ENCODE measurements around the gene PARP11. TPM values are rescaled to one million over a fixed set of nuclear protein-coding genes. Genes with fewer than 3 reads are reported as not detected.

The PARP11 gene
- total RNA-seq, 1 donor from 2014 or later = 28.3 TPM

- H3K9me3 Mint-ChIP-seq (ENCODE audit: low read depth) = peaks cover 17% of the 10 kb centered on the region
- no peak overlapping the region for H3K27ac Mint-ChIP-seq
- no peak for DNase-seq (ENCODE audit: low spot score, unreplicated experiment)
- peaks cover 29% of the 10 kb centered on the region for H3K36me3 Mint-ChIP-seq (ENCODE audit: insufficient read depth)
- no peak overlapping the region for H3K4me3 Mint-ChIP-seq (ENCODE audit: low read depth)
- TF ChIP-seq, protein P1, sequence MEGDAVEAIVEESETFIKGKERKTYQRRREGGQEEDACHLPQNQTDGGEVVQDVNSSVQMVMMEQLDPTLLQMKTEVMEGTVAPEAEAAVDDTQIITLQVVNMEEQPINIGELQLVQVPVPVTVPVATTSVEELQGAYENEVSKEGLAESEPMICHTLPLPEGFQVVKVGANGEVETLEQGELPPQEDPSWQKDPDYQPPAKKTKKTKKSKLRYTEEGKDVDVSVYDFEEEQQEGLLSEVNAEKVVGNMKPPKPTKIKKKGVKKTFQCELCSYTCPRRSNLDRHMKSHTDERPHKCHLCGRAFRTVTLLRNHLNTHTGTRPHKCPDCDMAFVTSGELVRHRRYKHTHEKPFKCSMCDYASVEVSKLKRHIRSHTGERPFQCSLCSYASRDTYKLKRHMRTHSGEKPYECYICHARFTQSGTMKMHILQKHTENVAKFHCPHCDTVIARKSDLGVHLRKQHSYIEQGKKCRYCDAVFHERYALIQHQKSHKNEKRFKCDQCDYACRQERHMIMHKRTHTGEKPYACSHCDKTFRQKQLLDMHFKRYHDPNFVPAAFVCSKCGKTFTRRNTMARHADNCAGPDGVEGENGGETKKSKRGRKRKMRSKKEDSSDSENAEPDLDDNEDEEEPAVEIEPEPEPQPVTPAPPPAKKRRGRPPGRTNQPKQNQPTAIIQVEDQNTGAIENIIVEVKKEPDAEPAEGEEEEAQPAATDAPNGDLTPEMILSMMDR (IDR thresholded peaks at IDR 0.05; ENCODE audit: unreplicated experiment) = no peak
- no peaks in the 10 kb centered on the region for H3K27me3 Mint-ChIP-seq
- peaks cover 20% of the 10 kb centered on the region for H3K4me1 Mint-ChIP-seq (ENCODE audit: low read depth)
These were observed 37.3 kb downstream of the PARP11 start for GRCh38 chr12:3835914-3836313.

DNA sequence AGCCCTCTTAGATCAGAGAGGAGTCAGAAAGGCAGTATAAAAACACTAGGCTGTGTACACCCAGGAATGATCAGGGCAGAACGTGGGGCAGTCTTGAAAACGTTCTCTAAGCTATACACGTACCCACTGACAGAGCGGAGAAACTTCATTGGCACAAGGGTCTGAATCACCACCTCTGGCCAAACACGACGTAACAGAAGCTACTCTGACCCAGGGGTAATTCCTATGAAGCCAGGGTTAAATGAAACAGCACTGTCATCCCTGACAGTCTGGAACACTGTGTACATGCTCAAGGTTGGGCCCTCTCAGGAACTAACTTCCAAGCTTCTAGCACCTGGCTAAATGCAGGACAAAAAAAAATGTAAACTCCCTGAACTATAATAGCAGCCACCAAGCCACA, 38.4 kb downstream of the PARP11 start:
- peaks cover 16% of the 10 kb centered on the region for H3K4me1 Mint-ChIP-seq (ENCODE audit: low read depth)
- peak overlapping the region; percentile 62 for H3K27ac Mint-ChIP-seq

GRCh38 chr12:3833670-3834310, 39.4 kb downstream of the PARP11 start:
- Mint-ChIP-seq H3K9me3 (ENCODE audit: low read depth) (peaks cover 12% of the 10 kb centered on the region), H3K4me1 (ENCODE audit: low read depth) (peaks cover 16% of the 10 kb centered on the region), H3K27me3 (no peaks in the 10 kb centered on the region), H3K4me3 (ENCODE audit: low read depth) (no peak overlapping the region), H3K36me3 (ENCODE audit: insufficient read depth) (peaks cover 16% of the 10 kb centered on the region), H3K27ac (no peak overlapping the region)
- TF ChIP-seq, protein P1 (IDR thresholded peaks at IDR 0.05; ENCODE audit: unreplicated experiment) = no peak
- DNase-seq (ENCODE audit: low spot score, unreplicated experiment) = no peak

More for the DNA sequence above, 38.4 kb downstream of the PARP11 start:
- DNase-seq (ENCODE audit: low spot score, unreplicated experiment) = no peak
- H3K4me3 Mint-ChIP-seq (ENCODE audit: low read depth) = no peak overlapping the region
- no peaks in the 10 kb centered on the region for H3K27me3 Mint-ChIP-seq
- peaks cover 21% of the 10 kb centered on the region for H3K36me3 Mint-ChIP-seq (ENCODE audit: insufficient read depth)
- peaks cover 14% of the 10 kb centered on the region for H3K9me3 Mint-ChIP-seq (ENCODE audit: low read depth)
- TF ChIP-seq, protein P1 (IDR thresholded peaks at IDR 0.05; ENCODE audit: unreplicated experiment) = no peak

DNA sequence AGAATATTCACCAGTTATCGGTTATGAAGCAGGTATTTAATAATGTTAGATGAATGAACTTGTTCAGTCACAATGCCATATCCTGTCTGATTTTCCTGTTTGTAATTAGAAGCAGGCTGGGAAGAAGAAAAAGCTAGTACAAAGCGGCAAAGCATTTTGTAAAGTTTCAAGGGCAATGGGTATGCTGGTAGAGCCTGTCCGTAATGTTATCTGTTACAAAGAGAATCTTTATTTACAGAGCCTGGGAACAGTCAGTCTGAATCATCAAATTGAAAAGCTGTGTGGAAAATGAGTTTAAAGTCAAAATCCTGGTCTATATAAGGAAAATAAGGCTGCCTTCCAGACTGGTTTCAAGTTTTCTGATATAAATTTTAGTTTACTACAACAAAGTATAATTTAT, 40.5 kb downstream of the PARP11 start:
- no peak for DNase-seq (ENCODE audit: low spot score, unreplicated experiment)
- no peaks in the 10 kb centered on the region for H3K27me3 Mint-ChIP-seq
- H3K9me3 Mint-ChIP-seq (ENCODE audit: low read depth) = peaks cover 6% of the 10 kb centered on the region
- no peak overlapping the region for H3K4me3 Mint-ChIP-seq (ENCODE audit: low read depth)
- peaks cover 16% of the 10 kb centered on the region for H3K4me1 Mint-ChIP-seq (ENCODE audit: low read depth)
- TF ChIP-seq, protein P1 (IDR thresholded peaks at IDR 0.05; ENCODE audit: unreplicated experiment) = no peak
- peaks cover 11% of the 10 kb centered on the region for H3K36me3 Mint-ChIP-seq (ENCODE audit: insufficient read depth)
- H3K27ac Mint-ChIP-seq = no peak overlapping the region

DNA sequence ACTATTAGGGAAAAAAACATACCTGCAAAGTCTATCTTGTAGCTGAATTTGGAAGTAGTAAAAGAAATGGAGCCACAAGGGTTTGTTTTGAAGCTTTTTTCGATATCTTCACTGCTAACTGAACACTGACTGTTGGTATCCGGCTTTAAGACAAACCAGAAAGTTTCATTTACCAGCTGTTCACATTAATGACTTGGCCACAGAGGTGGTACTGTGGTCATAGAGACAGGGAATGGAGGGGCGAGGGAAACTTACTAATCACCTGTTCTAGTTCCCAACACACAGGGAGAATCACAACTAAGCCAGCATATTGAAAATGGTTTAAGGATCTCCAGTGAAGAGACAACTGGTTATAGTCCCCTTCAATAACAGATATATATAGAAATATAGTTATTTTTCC, 44.3 kb downstream of the PARP11 start:
- TF ChIP-seq, protein P1 (IDR thresholded peaks at IDR 0.05; ENCODE audit: unreplicated experiment) = no peak
- H3K4me3 Mint-ChIP-seq (ENCODE audit: low read depth) = no peak overlapping the region
- H3K4me1 Mint-ChIP-seq (ENCODE audit: low read depth) = peaks cover 12% of the 10 kb centered on the region
- no peaks in the 10 kb centered on the region for H3K9me3 Mint-ChIP-seq (ENCODE audit: low read depth)
- no peaks in the 10 kb centered on the region for H3K27me3 Mint-ChIP-seq
- DNase-seq (ENCODE audit: low spot score, unreplicated experiment) = no peak
- H3K27ac Mint-ChIP-seq = no peak overlapping the region
- peaks cover 15% of the 10 kb centered on the region for H3K36me3 Mint-ChIP-seq (ENCODE audit: insufficient read depth)

All from progenitor cell of endocrine pancreas (in vitro differentiated cells).